CD4-positive, alpha-beta T cell treated with Interleukin-15 for 4 hours (primary cell): ENCODE results near the gene ABI3BP.

Experiments used
- DNase-seq: peaks from one replicate; pipeline ENCODE4 v3.0.0-alpha.2; 2020; ENCODE audit warnings: low spot score

ABI3BP gene

GRCh38 chr3:100769693-100770092 lies 223.5 kb downstream of the ABI3BP start:
- no peak for DNase-seq

GRCh38 chr3:100766069-100766468 lies 227.2 kb downstream of the ABI3BP start:
- no peak for DNase-seq

- no peak for DNase-seq
Measured at GRCh38 chr3:100765437-100765975, 227.7 kb downstream of the ABI3BP start.

GRCh38 chr3:100761951-100762350 lies 231.3 kb downstream of the ABI3BP start:
- no peak for DNase-seq

- peak; percentile 4 for DNase-seq
Measured at GRCh38 chr3:100761211-100761942, 231.8 kb downstream of the ABI3BP start.

- no peak for DNase-seq
Measured at GRCh38 chr3:100760377-100760776, 232.8 kb downstream of the ABI3BP start.

GRCh38 chr3:100759950-100760349 lies 233.3 kb downstream of the ABI3BP start:
- DNase-seq = no peak

GRCh38 chr3:100759159-100759558 lies 234.1 kb downstream of the ABI3BP start:
- DNase-seq = no peak

GRCh38 chr3:100756441-100756840 lies 236.8 kb downstream of the ABI3BP start:
- no peak for DNase-seq

- DNase-seq = no peak
Measured at GRCh38 chr3:100754563-100755334, 238.5 kb downstream of the ABI3BP start.

GRCh38 chr3:100753846-100754245 lies 239.4 kb downstream of the ABI3BP start:
- DNase-seq = no peak

GRCh38 chr3:100748967-100749366 lies 244.3 kb downstream of the ABI3BP start:
- no peak for DNase-seq

- no peak for DNase-seq
Measured at GRCh38 chr3:100748220-100748619, 245.0 kb downstream of the ABI3BP start.

- no peak for DNase-seq
Measured at GRCh38 chr3:100746092-100746491, 247.1 kb downstream of the ABI3BP start.

- no peak for DNase-seq
Measured at GRCh38 chr3:100745617-100746016, 247.6 kb downstream of the ABI3BP start.

- no peak for DNase-seq
Measured at GRCh38 chr3:100744671-100745070, 248.6 kb downstream of the ABI3BP start.

GRCh38 chr3:100743535-100743934 lies 249.7 kb downstream of the ABI3BP start:
- no peak for DNase-seq

GRCh38 chr3:100740207-100740606 lies 253.0 kb downstream of the ABI3BP start:
- no peak for DNase-seq

- no peak for DNase-seq
Measured at GRCh38 chr3:100737334-100737733, 255.9 kb downstream of the ABI3BP start.

GRCh38 chr3:100732435-100732834 lies 260.8 kb downstream of the ABI3BP start:
- DNase-seq = no peak

- DNase-seq = no peak
Measured at GRCh38 chr3:100730524-100730923, 262.7 kb downstream of the ABI3BP start.

- DNase-seq = no peak
Measured at GRCh38 chr3:100726706-100727105, 266.5 kb downstream of the ABI3BP start.

GRCh38 chr3:100725935-100726513 lies 267.2 kb downstream of the ABI3BP start:
- no peak for DNase-seq
